HEK293 (cell line): ENCODE results near the gene LIX1L.

Experiments used
- CTCF ChIA-PET: fragments of 350-600 bp; formaldehyde crosslinking; extraction: SDS; loops from one replicate; lab custom pipeline; 2021; ENCODE audit warnings: antibody characterized with exemption; lab: Yijun Ruan, JAX
- POLR2A ChIA-PET: fragments of 300-600 bp; formaldehyde crosslinking; extraction: SDS; loops from one replicate; lab custom pipeline; 2020; ENCODE audit warnings: antibody characterized with exemption, inconsistent platforms; lab: Yijun Ruan, JAX
- H3K27ac ChIP-seq: fragments of 200-500 bp; sonication (Bioruptor generic); 2 replicates; pipeline ENCODE4 v1.5.1; 2014; ENCODE audit warnings: low read depth, low read length, control low read depth, inconsistent platforms; ENCODE audit errors: extremely low read depth
- H3K36me3 ChIP-seq, 2 experiments: fragments of 200-500 bp in 1 of 2; sonication (Bioruptor generic) in 1 of 2; 1 replicate in 1 of 2; 2 replicates in 1 of 2; pipeline ENCODE4 v1.5.1; 2014 to 2017; ENCODE audit warnings: inconsistent platforms in 2 of 2, low read length in 2 of 2; ENCODE audit not compliant: control insufficient read depth in 2 of 2, insufficient read depth in 1 of 2
- H3K4me1 ChIP-seq: fragments of 200-500 bp; sonication (Bioruptor generic); 2 replicates; pipeline ENCODE4 v1.5.1; 2014; ENCODE audit warnings: mild to moderate bottlenecking, low read length, inconsistent platforms; ENCODE audit not compliant: control insufficient read depth, insufficient read depth
- H3K4me3 ChIP-seq: 2 replicates; pipeline ENCODE4 v1.5.1; 2011; ENCODE audit warnings: low read depth, mild to moderate bottlenecking, control low read depth, low read length, moderate library complexity
- H3K9me3 ChIP-seq: fragments of 200-500 bp; sonication (Bioruptor generic); 2 replicates; pipeline ENCODE4 v1.5.1; 2014; ENCODE audit warnings: low read depth, low read length, inconsistent platforms; ENCODE audit not compliant: control insufficient read depth, insufficient read depth
- GFI1B ChIP-seq: fragments of 450-650 bp; formaldehyde crosslinking; IDR thresholded peaks from 2 replicates; pipeline ENCODE4 v1.5.1; 2016; ENCODE audit warnings: missing biosample characterization, missing genetic modification characterization
- HOXC10 ChIP-seq: sonication (generic); formaldehyde crosslinking; IDR thresholded peaks from 2 replicates; pipeline ENCODE4 v1.8.1; 2023; ENCODE audit warnings: mild to moderate bottlenecking, missing genetic modification reagents
- HOXD13 ChIP-seq: sonication (generic); formaldehyde crosslinking; IDR thresholded peaks from 2 replicates; pipeline ENCODE4 v1.8.0; 2022; ENCODE audit warnings: missing genetic modification reagents, borderline replicate concordance
- IKZF3 ChIP-seq: fragments of 450-650 bp; IDR thresholded peaks from 2 replicates; pipeline ENCODE4 v1.5.0; 2018; ENCODE audit warnings: missing biosample characterization, mild to moderate bottlenecking, missing genetic modification characterization, moderate library complexity
- KLF1 ChIP-seq: fragments of 450-650 bp; formaldehyde crosslinking; IDR thresholded peaks from 2 replicates; pipeline ENCODE4 v1.5.1; 2016; ENCODE audit warnings: missing biosample characterization, missing genetic modification characterization
- KLF9 ChIP-seq: fragments of 450-650 bp; formaldehyde crosslinking; IDR thresholded peaks from 2 replicates; pipeline ENCODE4 v1.5.1; 2016; ENCODE audit warnings: missing biosample characterization, missing genetic modification characterization, low read depth
- SCRT2 ChIP-seq: fragments of 450-650 bp; formaldehyde crosslinking; IDR thresholded peaks from 2 replicates; pipeline ENCODE4 v1.5.1; 2016; ENCODE audit warnings: missing biosample characterization, missing genetic modification characterization
- YY1 ChIP-seq: fragments of 450-650 bp; formaldehyde crosslinking; IDR thresholded peaks from 2 replicates; pipeline ENCODE4 v1.5.1; 2018; ENCODE audit warnings: missing biosample characterization, missing genetic modification characterization
- ZBTB21 ChIP-seq: fragments of 450-650 bp; formaldehyde crosslinking; IDR thresholded peaks from 2 replicates; pipeline ENCODE4 v1.5.1; 2017; ENCODE audit warnings: missing biosample characterization, missing genetic modification characterization
- ZFP37 ChIP-seq: fragments of 450-650 bp; formaldehyde crosslinking; IDR thresholded peaks from 2 replicates; pipeline ENCODE4 v1.5.1; 2016; ENCODE audit warnings: missing biosample characterization, missing genetic modification characterization
- ZNF132 ChIP-seq: fragments of 450-650 bp; formaldehyde crosslinking; IDR thresholded peaks from 2 replicates; pipeline ENCODE4 v1.5.1; 2017; ENCODE audit warnings: missing biosample characterization, missing genetic modification characterization, borderline replicate concordance
- ZNF19 ChIP-seq: fragments of 450-650 bp; formaldehyde crosslinking; IDR thresholded peaks from 2 replicates; pipeline ENCODE4; 2016; ENCODE audit warnings: missing biosample characterization, missing genetic modification characterization, low read depth
- ZNF398 ChIP-seq: fragments of 450-650 bp; formaldehyde crosslinking; IDR thresholded peaks from 2 replicates; pipeline ENCODE4 v1.5.1; 2017; ENCODE audit warnings: missing biosample characterization, missing genetic modification characterization
- ZNF501 ChIP-seq: fragments of 450-650 bp; formaldehyde crosslinking; IDR thresholded peaks from 2 replicates; pipeline ENCODE4 v1.5.1; 2016; ENCODE audit warnings: missing biosample characterization, missing genetic modification characterization
- ZNF558 ChIP-seq: fragments of 450-650 bp; formaldehyde crosslinking; IDR thresholded peaks from 2 replicates; pipeline ENCODE4 v1.5.1; 2016; ENCODE audit warnings: missing biosample characterization, missing genetic modification characterization
- ZNF626 ChIP-seq: fragments of 450-650 bp; sonication (Bioruptor Pico); formaldehyde crosslinking; IDR thresholded peaks from 2 replicates; pipeline ENCODE4 v1.5.1; 2018; ENCODE audit warnings: missing biosample characterization, missing genetic modification characterization, inconsistent platforms
- TF ChIP-seq, protein P1 (sequence below): fragments of 450-650 bp; formaldehyde crosslinking; IDR thresholded peaks from 2 replicates; pipeline ENCODE4 v1.5.1; 2016; ENCODE audit warnings: missing biosample characterization, missing genetic modification characterization, low read depth

Gene LIX1L

GRCh38 chr1:145977486-145978470, 20.0 kb upstream of the LIX1L start (continued):
- peak; percentile 35; the same call in 1 of the 2 replicates for TF ChIP-seq IKZF3 (tag by site-specific recombination)
- TF ChIP-seq GFI1B (tag by site-specific recombination), result no peak
- TF ChIP-seq, protein P1, sequence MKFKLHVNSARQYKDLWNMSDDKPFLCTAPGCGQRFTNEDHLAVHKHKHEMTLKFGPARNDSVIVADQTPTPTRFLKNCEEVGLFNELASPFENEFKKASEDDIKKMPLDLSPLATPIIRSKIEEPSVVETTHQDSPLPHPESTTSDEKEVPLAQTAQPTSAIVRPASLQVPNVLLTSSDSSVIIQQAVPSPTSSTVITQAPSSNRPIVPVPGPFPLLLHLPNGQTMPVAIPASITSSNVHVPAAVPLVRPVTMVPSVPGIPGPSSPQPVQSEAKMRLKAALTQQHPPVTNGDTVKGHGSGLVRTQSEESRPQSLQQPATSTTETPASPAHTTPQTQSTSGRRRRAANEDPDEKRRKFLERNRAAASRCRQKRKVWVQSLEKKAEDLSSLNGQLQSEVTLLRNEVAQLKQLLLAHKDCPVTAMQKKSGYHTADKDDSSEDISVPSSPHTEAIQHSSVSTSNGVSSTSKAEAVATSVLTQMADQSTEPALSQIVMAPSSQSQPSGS (tag by site-specific recombination), result peak; percentile 68
- TF ChIP-seq KLF9 (tag by site-specific recombination), result no peak

DNA sequence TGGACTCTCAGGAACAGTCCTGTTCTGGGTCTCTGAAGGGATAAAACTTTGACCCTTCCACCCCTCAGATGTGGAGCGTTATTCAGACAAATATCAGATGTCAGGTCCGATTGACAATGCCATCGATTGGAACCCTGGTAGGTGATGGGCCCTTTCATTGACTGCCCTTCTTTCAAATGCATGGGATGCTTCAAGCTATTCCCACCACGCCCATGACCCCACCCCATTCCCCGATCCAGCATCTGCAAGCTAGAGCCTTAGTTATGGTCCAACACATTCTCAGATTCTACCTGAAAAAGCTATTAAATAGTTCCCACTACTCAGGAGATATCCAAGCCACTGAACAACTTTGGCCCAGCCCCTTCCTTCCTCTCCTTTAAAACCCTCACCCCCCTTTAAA, 19.2 kb upstream of the LIX1L start:
- H3K4me3 ChIP-seq, result no peak overlapping the region
- no peaks in the 10 kb centered on the region for H3K9me3 ChIP-seq
- H3K4me1 ChIP-seq, result peaks cover 6% of the 10 kb centered on the region
- no peak overlapping the region for H3K27ac ChIP-seq
- ChIA-PET POLR2A (interaction anchor here (1.3 to 1.8 kb wide), 2 partner anchors 13 to 50 kb away, joined by 6 read pairs; partner anchors contain the start of genes ANKRD34A, POLR3GL and RBM8A), CTCF (interaction anchor here (0.6 to 6.8 kb wide), 20 partner anchors 11 to 1192 kb away, joined by 3 to 227 read pairs (median 4); partner anchors contain the start of genes ANKRD34A, LIX1L, NUDT17 and POLR3GL)
- no peaks in the 10 kb centered on the region for H3K36me3 ChIP-seq
- TF ChIP-seq YY1 (tag by site-specific recombination) (no peak), KLF1 (tag by site-specific recombination) (peak; percentile 14; the same call in 1 of the 2 replicates), HOXD13 (CRISPR knock-in tag) (no peak)

DNA sequence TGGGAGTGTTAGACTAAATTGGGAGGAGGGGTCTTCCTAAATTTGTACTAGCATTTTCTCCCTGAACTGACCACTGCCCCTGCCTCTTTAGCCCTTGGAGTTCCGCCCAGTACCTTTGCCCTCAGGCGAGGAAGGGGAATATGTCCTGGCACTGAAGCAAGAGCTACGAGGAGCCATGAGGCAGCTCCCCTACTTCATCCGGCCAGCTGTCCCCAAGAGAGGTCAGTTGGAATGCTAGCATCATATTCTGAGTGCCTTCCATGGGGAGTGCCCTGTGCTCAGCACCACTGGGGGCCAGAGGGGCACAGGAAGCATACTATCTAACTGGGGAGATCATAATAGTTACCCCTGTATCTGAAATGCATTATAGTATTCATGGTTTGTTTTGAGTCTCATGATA, 17.4 kb upstream of the LIX1L start:
- peaks cover 6% of the 10 kb centered on the region for H3K4me1 ChIP-seq
- CTCF ChIA-PET, result interaction anchor here (0.8 to 4.6 kb wide), 4 partner anchors 10 to 110 kb away, joined by 4 to 43 read pairs (median 4); partner anchors contain the start of genes ANKRD34A and POLR3GL
- TF ChIP-seq ZNF19 (tag by site-specific recombination), result no peak
- no peak for TF ChIP-seq ZBTB21 (tag by site-specific recombination)
- no peak for TF ChIP-seq HOXC10 (CRISPR knock-in tag)
- no peak for TF ChIP-seq ZNF132
- no peak for TF ChIP-seq ZFP37 (tag by site-specific recombination)
- TF ChIP-seq ZNF398 (tag by site-specific recombination), result no peak
- TF ChIP-seq ZNF626, result no peak
- no peak for TF ChIP-seq SCRT2
- no peak for TF ChIP-seq ZNF558 (tag by site-specific recombination)
- no peak for TF ChIP-seq ZNF501 (tag by site-specific recombination)
- TF ChIP-seq, all 188 proteins: peak for 0
- POLR2A ChIA-PET, result no interaction called here
- H3K27ac ChIP-seq, result no peak overlapping the region
- H3K36me3 ChIP-seq, result no peaks in the 10 kb centered on the region
- no peaks in the 10 kb centered on the region for H3K9me3 ChIP-seq
- H3K4me3 ChIP-seq, result no peak overlapping the region
